Ishikawa (cell line): ENCODE results near the gene RPTN.

Source experiments
- CEBPB ChIP-seq: IDR thresholded peaks from 2 replicates; pipeline ENCODE4 v1.6.1; 2012
- CREB1 ChIP-seq: IDR thresholded peaks from 2 replicates; pipeline ENCODE4 v1.6.1; 2012; ENCODE audit warnings: low read depth
- EP300 ChIP-seq: IDR thresholded peaks from 2 replicates; pipeline ENCODE4 v1.6.1; 2012; ENCODE audit warnings: borderline replicate concordance
- NFIC ChIP-seq: IDR thresholded peaks from 2 replicates; pipeline ENCODE4 v1.6.1; 2012
- RAD21 ChIP-seq: IDR thresholded peaks from 2 replicates; pipeline ENCODE4 v1.6.1; 2012; ENCODE audit warnings: low read depth
- TAF1 ChIP-seq: IDR thresholded peaks from 2 replicates; pipeline ENCODE4 v1.6.1; 2012; ENCODE audit warnings: low read depth, mild to moderate bottlenecking
- TEAD4 ChIP-seq: IDR thresholded peaks from 2 replicates; pipeline ENCODE4 v1.6.1; 2012
- YY1 ChIP-seq: IDR thresholded peaks from 2 replicates; pipeline ENCODE4 v1.6.1; 2012; ENCODE audit warnings: low read depth
- ZBTB7A ChIP-seq: IDR thresholded peaks from 2 replicates; pipeline ENCODE4 v1.6.1; 2012; ENCODE audit warnings: low read depth
- TF ChIP-seq, protein P1 (sequence below): IDR thresholded peaks from 2 replicates; pipeline ENCODE4 v1.6.1; 2012; ENCODE audit warnings: low read depth, mild to moderate bottlenecking
- TF ChIP-seq, protein P2 (sequence below): IDR thresholded peaks from 2 replicates; pipeline ENCODE4 v1.6.1; 2012

- TF ChIP-seq, protein P1, sequence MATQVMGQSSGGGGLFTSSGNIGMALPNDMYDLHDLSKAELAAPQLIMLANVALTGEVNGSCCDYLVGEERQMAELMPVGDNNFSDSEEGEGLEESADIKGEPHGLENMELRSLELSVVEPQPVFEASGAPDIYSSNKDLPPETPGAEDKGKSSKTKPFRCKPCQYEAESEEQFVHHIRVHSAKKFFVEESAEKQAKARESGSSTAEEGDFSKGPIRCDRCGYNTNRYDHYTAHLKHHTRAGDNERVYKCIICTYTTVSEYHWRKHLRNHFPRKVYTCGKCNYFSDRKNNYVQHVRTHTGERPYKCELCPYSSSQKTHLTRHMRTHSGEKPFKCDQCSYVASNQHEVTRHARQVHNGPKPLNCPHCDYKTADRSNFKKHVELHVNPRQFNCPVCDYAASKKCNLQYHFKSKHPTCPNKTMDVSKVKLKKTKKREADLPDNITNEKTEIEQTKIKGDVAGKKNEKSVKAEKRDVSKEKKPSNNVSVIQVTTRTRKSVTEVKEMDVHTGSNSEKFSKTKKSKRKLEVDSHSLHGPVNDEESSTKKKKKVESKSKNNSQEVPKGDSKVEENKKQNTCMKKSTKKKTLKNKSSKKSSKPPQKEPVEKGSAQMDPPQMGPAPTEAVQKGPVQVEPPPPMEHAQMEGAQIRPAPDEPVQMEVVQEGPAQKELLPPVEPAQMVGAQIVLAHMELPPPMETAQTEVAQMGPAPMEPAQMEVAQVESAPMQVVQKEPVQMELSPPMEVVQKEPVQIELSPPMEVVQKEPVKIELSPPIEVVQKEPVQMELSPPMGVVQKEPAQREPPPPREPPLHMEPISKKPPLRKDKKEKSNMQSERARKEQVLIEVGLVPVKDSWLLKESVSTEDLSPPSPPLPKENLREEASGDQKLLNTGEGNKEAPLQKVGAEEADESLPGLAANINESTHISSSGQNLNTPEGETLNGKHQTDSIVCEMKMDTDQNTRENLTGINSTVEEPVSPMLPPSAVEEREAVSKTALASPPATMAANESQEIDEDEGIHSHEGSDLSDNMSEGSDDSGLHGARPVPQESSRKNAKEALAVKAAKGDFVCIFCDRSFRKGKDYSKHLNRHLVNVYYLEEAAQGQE = no peak
- no peak for TF ChIP-seq RAD21
- TF ChIP-seq, protein P2, sequence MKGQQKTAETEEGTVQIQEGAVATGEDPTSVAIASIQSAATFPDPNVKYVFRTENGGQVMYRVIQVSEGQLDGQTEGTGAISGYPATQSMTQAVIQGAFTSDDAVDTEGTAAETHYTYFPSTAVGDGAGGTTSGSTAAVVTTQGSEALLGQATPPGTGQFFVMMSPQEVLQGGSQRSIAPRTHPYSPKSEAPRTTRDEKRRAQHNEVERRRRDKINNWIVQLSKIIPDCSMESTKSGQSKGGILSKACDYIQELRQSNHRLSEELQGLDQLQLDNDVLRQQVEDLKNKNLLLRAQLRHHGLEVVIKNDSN = no peak
- TF ChIP-seq TAF1 = no peak
- TF ChIP-seq ZBTB7A = no peak
- no peak for TF ChIP-seq TEAD4
- no peak for TF ChIP-seq EP300
- TF ChIP-seq CREB1 = no peak
- no peak for TF ChIP-seq YY1
- no peak for TF ChIP-seq NFIC
- TF ChIP-seq CEBPB = no peak
These were observed 27.7 kb upstream of the RPTN start for GRCh38 chr1:152186556-152187285.
